ENCODE results near the gene MOB3B.

MOB3B gene

GRCh38 chr9:27278374-27278773, 251.2 kb downstream of the MOB3B start:
- DNase-seq (ENCODE audit: low read depth): peak; percentile 27

GRCh38 chr9:27276193-27277030, 253.2 kb downstream of the MOB3B start:
- DNase-seq (ENCODE audit: low read depth): peak; percentile 27
